HL-60 (cell line): ENCODE measurements around the gene NPFF.

Experiments used
- DNase-seq, 2 experiments: peaks; one replicate each; pipeline ENCODE4 v3.0.0-alpha.2; 2010 to 2020; ENCODE audit warnings: low read depth in 1 of 2, low spot score in 1 of 2
- H3K27ac ChIP-seq: fragments of 250-450 bp; sonication (Bioruptor Pico); replicated peaks from 2 replicates; pipeline ENCODE4 v1.5.1; 2020; ENCODE audit warnings: mild to moderate bottlenecking, moderate library complexity
- H3K27me3 ChIP-seq: fragments of 250-450 bp; sonication (Bioruptor Pico); 2 replicates; pipeline ENCODE4 v1.5.1; 2021; ENCODE audit warnings: mild to moderate bottlenecking, moderate library complexity; ENCODE audit not compliant: insufficient read depth, poor library complexity, severe bottlenecking
- H3K4me3 ChIP-seq: replicated peaks from 2 replicates; pipeline ENCODE4 v1.5.1; 2011; ENCODE audit warnings: mild to moderate bottlenecking, control low read depth, low read length; ENCODE audit not compliant: insufficient read depth
- GABPA ChIP-seq: IDR thresholded peaks from 2 replicates; pipeline ENCODE4 v1.6.1; 2012; ENCODE audit warnings: low read depth
- POLR2AphosphoS5 ChIP-seq: IDR thresholded peaks from 2 replicates; pipeline ENCODE4 v1.6.1; 2012; ENCODE audit warnings: low read depth
- SPI1 ChIP-seq: IDR thresholded peaks from 2 replicates; pipeline ENCODE4 v1.6.1; 2012; ENCODE audit warnings: low read depth, mild to moderate bottlenecking, borderline replicate concordance
- TF ChIP-seq, protein P1 (sequence below): IDR thresholded peaks from 2 replicates; pipeline ENCODE4 v1.6.1; 2012; ENCODE audit warnings: low read depth; ENCODE audit not compliant: insufficient replicate concordance
- TF ChIP-seq, protein P2 (sequence below): IDR thresholded peaks from one replicate; pipeline ENCODE4 v1.5.1; 2011; ENCODE audit warnings: low read length, control low read depth, inconsistent platforms; ENCODE audit not compliant: insufficient read depth

NPFF gene

DNA sequence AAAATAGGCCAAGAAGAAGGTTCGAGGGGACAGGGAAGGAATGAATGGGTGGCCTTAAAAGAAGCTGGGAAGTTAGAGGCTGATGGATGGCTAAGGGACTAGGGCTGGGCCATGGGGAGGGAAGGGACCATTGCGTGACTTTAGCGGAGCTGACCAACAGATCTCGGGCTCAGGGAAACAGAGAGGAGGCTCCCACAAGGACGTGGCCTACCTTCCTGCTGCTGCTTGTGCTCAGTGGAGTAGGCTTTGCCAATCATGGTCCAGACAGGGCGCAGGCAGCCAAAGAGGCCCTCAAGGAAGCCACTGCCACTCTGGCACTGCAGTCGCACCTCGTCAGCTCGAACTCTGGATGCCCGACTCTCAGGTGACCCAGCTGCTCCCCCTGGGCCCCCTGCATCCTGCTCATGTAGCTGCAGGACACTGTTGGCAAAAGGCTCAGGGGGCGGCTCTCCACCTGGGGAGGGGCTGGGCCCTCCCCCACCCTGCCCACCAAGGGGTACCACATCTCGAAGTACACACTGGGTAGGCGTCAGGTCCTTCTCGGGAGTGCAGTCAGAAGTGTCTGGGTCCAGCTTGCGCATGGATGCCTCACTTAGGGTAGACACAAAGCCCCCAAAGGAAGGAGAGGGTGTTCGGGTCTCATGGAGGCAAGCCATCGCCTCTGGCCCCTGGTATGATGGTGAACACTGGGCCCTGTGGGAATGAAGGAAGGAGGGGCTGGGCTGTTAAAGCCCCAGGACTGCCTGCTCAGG lies 20.4 kb downstream of the NPFF start:
- no peak for TF ChIP-seq SPI1
- TF ChIP-seq GABPA, result no peak
- TF ChIP-seq, protein P1, sequence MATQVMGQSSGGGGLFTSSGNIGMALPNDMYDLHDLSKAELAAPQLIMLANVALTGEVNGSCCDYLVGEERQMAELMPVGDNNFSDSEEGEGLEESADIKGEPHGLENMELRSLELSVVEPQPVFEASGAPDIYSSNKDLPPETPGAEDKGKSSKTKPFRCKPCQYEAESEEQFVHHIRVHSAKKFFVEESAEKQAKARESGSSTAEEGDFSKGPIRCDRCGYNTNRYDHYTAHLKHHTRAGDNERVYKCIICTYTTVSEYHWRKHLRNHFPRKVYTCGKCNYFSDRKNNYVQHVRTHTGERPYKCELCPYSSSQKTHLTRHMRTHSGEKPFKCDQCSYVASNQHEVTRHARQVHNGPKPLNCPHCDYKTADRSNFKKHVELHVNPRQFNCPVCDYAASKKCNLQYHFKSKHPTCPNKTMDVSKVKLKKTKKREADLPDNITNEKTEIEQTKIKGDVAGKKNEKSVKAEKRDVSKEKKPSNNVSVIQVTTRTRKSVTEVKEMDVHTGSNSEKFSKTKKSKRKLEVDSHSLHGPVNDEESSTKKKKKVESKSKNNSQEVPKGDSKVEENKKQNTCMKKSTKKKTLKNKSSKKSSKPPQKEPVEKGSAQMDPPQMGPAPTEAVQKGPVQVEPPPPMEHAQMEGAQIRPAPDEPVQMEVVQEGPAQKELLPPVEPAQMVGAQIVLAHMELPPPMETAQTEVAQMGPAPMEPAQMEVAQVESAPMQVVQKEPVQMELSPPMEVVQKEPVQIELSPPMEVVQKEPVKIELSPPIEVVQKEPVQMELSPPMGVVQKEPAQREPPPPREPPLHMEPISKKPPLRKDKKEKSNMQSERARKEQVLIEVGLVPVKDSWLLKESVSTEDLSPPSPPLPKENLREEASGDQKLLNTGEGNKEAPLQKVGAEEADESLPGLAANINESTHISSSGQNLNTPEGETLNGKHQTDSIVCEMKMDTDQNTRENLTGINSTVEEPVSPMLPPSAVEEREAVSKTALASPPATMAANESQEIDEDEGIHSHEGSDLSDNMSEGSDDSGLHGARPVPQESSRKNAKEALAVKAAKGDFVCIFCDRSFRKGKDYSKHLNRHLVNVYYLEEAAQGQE, result no peak
- TF ChIP-seq, protein P2, sequence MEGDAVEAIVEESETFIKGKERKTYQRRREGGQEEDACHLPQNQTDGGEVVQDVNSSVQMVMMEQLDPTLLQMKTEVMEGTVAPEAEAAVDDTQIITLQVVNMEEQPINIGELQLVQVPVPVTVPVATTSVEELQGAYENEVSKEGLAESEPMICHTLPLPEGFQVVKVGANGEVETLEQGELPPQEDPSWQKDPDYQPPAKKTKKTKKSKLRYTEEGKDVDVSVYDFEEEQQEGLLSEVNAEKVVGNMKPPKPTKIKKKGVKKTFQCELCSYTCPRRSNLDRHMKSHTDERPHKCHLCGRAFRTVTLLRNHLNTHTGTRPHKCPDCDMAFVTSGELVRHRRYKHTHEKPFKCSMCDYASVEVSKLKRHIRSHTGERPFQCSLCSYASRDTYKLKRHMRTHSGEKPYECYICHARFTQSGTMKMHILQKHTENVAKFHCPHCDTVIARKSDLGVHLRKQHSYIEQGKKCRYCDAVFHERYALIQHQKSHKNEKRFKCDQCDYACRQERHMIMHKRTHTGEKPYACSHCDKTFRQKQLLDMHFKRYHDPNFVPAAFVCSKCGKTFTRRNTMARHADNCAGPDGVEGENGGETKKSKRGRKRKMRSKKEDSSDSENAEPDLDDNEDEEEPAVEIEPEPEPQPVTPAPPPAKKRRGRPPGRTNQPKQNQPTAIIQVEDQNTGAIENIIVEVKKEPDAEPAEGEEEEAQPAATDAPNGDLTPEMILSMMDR, result no peak
- TF ChIP-seq POLR2AphosphoS5, result no peak
- no peaks in the 10 kb centered on the region for H3K27me3 ChIP-seq
- no peak overlapping the region for H3K27ac ChIP-seq
- no peak overlapping the region for H3K4me3 ChIP-seq
- DNase-seq, result no peak

DNA sequence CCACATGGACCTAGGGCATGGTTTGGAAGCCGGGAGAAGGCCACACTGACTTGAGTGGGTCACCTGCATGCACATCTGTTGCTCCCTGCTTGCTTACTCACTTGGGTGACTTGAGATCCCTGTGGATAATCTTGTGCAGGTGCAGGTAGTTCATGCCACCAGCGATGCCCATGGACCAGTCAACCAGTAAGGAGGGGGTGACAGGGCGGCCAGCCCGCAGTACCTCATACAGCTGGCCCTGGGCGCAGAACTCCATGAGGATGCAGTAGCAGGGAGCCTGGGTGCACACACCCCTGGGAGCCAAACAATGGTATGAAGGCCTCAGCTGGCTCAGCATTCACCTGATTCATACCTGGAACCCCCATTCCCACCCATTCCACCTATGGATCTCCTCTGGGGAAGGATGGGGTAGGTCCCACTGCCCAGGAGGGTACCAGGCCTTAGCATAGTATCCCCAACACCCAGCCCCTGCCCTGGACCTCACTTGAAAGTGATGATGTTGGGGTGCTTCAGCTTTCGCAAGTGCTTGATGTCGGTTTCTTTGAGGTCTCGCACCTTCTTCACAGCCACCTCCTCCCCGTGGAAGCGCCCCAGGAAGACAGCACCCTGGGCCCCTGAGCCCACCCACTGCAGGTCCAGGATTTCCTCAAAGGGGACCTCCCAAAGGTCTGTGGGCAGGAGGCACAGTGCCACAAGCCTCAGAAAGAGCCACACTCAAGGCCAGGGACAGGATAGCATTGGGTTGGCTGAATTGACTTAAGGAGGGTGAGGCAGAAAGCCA lies 21.1 kb downstream of the NPFF start:
- TF ChIP-seq GABPA, result no peak
- no peak for TF ChIP-seq POLR2AphosphoS5
- TF ChIP-seq, protein P1, result no peak
- TF ChIP-seq, protein P2, result no peak
- no peak for TF ChIP-seq SPI1
- H3K27ac ChIP-seq, result no peak overlapping the region
- no peak for DNase-seq

DNA sequence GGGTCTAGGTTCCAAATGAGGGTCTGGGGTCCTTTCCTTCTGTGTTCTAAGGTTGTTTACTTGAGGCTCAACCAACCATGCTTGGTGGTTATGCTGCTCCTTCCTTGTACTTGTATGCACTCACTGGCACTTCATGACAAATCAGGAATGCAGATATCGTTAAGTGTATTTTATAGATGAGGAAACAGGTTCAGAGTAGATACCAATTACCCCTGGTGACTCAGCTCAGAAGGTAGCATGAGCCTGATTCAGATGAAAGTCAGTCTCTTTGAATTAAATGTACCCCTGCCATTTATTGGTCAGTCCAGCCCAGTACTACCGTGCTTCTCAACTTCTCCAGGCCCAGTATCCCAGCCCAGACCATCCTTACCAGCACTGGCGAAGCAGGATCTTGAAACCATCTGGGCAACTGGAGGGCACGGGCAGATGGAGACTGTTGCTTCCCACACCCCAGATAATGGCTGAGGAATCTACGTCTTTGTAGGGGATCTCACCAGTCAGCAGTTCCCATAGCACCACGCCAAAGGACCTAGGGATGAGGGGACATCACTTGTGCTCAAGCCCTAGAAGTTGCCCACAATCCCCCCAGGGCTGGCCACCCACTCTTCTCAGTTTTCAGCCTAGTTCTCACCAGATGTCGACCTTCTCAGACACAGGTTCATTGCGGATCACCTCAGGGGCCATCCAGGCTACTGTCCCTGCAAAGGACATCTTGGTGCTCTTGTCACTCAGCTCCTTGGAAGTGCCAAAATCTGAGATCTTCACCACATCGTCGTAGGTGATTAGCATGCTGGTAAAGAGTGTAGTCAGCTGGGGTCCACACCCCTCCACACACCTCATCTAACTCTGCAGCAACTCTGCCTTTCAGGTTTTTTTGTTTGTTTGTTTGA lies 22.4 kb downstream of the NPFF start:
- no peak for DNase-seq
- H3K27ac ChIP-seq, result no peak overlapping the region
- TF ChIP-seq GABPA (no peak), POLR2AphosphoS5 (peak; percentile 57; the same call in 1 of the 2 replicates)
- TF ChIP-seq, protein P1, result no peak
- H3K4me3 ChIP-seq, result no peak overlapping the region
- no peaks in the 10 kb centered on the region for H3K27me3 ChIP-seq

More for the DNA sequence above, 21.1 kb downstream of the NPFF start:
- H3K27me3 ChIP-seq, result no peaks in the 10 kb centered on the region
- H3K4me3 ChIP-seq, result no peak overlapping the region
